GM18520 (cell line): ENCODE results near the gene DCTN2.
A peak's percentile ranks its signal among the peaks of the same experiment; 100 is the strongest.

Experiments used
- ATAC-seq: cut with Tn5 transposase; IDR thresholded peaks from one replicate; pipeline ENCODE4 v1.9.1; 2021; ENCODE audit not compliant: unreplicated experiment

Gene DCTN2

DNA sequence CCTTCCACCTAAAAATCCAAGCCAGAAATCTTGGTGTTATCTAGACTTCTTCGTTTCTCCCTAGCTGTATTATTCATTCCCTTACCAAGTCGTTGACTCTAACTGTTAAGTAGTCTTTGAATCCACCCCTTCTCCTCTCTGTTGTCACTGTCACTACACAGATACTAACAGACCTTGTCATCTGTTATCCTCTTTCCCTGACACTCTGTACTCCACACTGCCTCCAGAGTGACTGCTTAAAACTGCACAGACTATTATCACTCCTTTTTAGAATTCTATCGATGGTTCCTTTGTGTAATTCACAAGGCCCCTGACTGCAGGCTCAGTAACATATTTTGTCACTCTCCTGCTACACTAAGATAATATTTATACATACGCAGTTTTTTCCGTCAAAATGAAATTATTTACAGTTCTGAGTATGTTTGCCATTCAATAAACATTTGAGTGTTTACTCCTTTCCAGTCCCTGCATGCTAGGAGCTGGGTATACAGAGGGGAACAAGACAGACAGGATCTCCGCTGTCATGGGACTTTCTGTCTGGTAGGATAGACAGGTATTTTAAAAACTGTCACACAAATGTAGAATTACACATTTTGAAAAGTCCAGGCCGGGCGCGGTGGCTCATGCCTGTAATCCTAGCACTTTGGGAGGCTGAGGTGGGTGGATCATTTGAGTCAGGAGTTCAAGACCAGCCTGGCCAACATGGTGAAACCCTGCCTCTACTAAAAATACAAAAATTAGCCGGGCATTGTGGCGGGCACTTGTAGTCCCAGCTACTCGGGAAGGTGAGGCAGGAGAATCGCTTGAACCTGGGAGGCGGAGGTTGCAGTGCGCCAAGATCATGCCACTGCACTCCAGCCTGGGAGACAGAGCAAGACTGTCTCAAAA lies 55.4 kb downstream of the DCTN2 start:
- ATAC-seq: no peak

DNA sequence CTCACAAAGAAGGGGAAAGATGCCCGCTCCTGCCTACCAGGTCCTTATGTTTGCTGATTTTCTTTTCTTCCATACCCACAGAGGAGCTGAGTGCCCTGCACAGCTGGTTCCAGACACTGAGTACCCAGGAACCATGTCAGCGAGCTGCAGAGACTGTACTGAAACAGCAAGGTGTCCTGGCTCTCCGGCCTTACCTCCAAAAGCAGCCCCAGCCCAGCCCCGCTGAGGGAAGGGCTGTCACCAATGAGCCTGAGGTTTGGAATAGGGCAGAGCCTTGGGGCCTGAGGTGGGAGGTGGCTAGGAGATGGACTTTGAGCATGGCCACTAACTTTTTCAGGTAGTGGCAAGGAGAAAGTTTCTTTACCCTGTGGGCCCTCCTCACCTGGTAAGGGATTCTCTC lies 56.9 kb downstream of the DCTN2 start:
- ATAC-seq: no peak

DNA sequence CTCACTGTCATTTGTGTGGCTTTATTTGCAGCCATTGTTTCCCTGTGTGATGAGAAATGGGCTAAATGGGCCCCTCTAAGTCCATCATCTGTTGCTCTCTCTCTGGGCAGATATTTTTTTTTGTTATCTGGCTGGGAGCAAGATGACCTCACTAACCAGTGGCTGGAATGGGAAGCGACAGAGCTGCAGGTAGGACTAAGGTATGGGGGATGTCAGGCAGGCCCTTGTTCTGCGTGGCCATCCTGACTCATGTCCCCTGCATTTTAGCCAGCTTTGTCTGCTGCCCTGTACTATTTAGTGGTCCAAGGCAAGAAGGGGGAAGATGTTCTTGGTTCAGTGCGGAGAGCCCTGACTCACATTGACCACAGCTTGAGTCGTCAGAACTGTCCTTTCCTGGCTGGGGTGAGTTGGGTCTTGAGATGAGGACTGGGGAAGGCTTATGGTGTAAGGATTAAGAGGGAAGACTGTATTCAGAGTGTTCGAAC lies 57.8 kb downstream of the DCTN2 start:
- ATAC-seq: no peak

DNA sequence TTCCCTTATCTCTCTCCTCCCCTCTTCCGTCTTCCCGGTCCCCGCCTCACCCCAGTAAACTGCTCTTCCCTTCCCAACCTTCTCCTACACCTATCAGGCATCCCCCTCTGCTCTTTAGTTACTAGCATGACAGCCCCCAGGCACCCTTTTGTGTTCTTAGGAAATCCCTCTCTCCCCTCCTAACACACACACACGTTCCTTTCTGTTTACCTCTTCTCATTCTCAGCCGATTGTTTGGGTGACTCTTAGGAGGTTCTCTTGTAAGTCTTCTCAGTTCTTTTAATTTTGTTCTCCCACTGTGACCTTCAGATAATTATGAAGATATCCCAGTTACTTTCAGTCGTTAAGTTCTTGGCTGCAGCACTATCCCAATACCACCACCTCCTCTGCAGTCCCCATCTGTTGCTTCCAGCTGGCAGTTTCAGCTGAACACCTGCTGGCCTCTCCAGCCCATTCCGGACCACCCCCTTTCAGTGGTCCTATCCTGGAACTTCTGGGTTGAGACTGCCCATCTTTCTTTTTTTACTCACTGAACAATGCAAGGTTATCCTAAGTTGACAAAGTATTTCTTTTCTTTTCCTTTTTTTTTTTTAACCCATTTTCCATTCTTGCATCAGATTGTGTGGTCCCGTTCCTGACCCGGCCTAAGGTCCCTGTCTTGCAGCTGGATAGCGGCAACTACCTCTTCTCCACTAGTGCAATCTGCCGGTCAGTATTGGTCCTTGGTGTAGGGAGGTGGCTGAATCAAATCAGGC lies 58.4 kb downstream of the DCTN2 start:
- no peak for ATAC-seq

DNA sequence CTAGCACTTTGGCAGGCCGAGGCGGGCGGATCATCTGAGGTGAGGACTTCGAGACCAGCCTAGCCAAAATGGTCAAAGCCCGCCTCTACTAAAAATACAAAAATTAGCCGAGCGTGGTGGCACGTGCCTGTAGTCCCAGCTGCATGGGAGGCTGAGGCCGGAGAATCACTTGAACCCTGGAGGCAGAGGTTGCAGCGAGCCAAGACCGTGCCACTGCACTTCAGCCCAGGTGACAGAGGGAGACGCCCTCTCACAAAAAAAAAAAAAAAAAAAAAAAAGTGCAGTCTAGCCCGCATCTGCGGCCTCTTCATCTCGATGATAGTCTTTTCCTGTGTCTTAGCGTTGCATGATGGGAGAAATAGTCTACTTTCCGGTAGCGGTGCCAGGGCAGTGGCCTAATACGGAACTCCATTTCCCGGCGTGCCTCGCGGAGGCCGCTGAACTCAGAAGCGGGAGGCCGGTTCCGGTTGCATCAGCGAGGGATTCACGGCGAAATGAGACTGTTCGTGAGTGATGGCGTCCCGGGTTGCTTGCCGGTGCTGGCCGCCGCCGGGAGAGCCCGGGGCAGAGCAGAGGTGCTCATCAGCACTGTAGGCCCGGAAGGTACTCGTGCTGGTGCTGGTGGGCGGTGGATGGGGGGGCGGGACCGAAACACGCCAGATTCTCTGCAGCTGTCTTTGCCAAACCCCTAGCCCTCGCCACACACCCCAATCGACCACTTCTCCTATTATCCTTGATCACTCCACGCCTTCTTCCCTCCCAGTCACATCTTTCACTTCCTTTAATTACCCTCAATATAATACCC lies 59.2 kb downstream of the DCTN2 start, which contains the start of gene MARS1:
Gene MARS1, plus strand, starts transcription at position 472 of the 805 bp plus-strand sequence. Its CDS starts 23 bp downstream, at position 495.
- peak; percentile 99 for ATAC-seq

DNA sequence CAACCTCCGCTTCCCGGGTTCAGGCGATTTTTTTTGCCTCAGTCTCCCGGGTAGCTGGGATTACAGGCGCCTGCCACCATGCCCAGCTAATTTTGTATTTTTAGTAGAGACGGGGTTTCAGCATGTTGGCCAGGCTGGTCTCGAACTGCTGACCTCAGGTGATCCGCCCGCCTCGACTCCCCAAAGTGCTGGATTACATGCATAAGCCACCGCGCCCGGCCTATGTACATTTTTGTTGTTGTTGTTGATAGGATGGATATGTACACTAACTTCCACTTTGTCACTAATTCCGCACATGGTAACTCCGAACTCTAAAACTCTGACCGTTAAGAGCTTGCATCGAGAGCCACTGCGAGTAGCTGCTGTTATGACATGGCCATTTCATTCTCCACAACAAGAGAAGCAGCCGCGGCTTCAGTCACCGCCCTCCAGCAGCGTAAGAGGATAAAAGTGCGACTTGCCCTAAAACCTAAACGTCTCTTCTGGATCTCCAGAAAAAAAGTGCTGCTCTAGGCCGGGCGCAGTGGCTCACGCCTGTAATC lies 59.9 kb downstream of the DCTN2 start:
- no peak for ATAC-seq

DNA sequence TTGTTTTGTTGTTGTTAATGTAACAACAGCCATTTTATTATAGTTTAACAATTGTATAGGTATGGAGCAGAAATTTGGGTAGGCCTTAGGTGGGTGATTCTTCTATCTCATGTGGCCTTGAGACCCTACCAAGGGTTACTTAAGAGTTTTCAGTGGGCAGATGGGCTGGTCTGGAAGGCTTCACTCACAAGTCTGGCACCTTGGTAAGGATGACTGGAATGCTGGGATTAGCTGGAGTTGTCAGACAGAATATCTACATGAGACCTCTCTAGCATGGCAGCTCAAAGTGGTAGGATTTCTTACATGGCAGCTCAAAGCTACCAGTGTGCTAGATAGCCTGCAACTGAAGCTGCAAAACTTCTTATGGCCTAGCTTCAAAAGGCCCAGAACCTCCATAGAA lies 61.3 kb downstream of the DCTN2 start:
- no peak for ATAC-seq

DNA sequence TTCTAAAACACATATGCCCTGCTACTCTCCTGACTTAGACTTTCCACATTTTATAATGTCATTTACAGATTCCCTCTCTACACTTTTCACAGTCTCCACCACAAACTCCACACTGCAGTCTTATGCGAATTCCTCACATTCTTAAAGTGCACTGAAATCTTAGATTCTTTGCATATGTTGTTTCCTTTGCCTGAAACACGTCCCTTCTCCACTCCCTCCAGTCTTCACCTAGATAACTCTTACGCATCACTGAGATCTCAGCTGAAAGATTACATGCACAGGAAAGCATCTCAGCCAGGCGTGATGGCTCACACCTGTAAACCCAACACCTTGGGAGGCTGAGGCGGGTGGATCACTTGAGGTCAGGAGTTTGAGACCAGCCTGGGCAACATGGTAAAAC lies 63.5 kb downstream of the DCTN2 start:
- no peak for ATAC-seq

DNA sequence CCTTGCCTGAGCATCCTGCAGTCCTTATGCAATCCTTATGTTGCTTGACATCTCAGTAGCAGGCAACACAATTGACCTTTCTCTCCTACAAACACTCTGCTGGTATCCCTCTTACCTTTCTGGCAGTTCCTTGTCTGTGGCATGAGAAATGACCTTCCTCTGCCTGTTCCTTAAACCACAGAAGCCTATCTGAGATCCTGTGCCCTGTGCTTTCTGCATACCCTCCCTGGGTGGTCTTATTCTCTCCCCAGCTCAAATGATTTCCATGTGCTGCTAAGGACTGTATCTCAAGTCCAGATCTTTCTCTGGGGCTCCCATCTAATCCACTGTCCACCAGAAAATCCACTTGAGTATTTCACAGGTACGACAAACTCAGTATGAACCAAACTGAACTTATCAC lies 65.3 kb downstream of the DCTN2 start:
- ATAC-seq: no peak
